ENCODE measurements around the gene CHFR.
"Not testable (repeated sequence)": the region's sequence is repeated elsewhere in the genome, so short reads cannot be mapped to it uniquely, and the experiment has no call there.

CHFR gene

GRCh38 chr12:132874175-132874574, 13.2 kb downstream of the CHFR start:
- no peak for DNase-seq

GRCh38 chr12:132873724-132874123, 13.7 kb downstream of the CHFR start:
- DNase-seq, result no peak

GRCh38 chr12:132872975-132873421, 14.4 kb downstream of the CHFR start:
- no peak for DNase-seq

- no peak for DNase-seq
These were observed 15.1 kb downstream of the CHFR start for GRCh38 chr12:132872073-132872855.

GRCh38 chr12:132869551-132869950, 17.9 kb downstream of the CHFR start:
- DNase-seq, result no peak

- DNase-seq, result no peak
These were observed 21.1 kb downstream of the CHFR start for GRCh38 chr12:132866251-132866828.

- DNase-seq, result no peak
These were observed 25.8 kb downstream of the CHFR start for GRCh38 chr12:132861558-132861957.

- DNase-seq, result no peak
These were observed 28.6 kb downstream of the CHFR start for GRCh38 chr12:132858718-132859266.

- not testable (repeated sequence) for DNase-seq
These were observed 30.4 kb downstream of the CHFR start for GRCh38 chr12:132857019-132857418.

GRCh38 chr12:132856581-132856980, 30.8 kb downstream of the CHFR start:
- DNase-seq, result no peak

- not testable (repeated sequence) for DNase-seq
These were observed 32.2 kb downstream of the CHFR start for GRCh38 chr12:132855211-132855610.

GRCh38 chr12:132853285-132854092, 33.9 kb downstream of the CHFR start:
- no peak for DNase-seq

- DNase-seq, result no peak
These were observed 34.9 kb downstream of the CHFR start for GRCh38 chr12:132852496-132852895.

GRCh38 chr12:132851465-132851864, 35.9 kb downstream of the CHFR start:
- DNase-seq, result no peak

- DNase-seq, result no peak
These were observed 37.1 kb downstream of the CHFR start for GRCh38 chr12:132850291-132850690.

GRCh38 chr12:132848521-132848920, 38.9 kb downstream of the CHFR start:
- DNase-seq, result no peak

GRCh38 chr12:132847363-132848356, 39.7 kb downstream of the CHFR start:
- DNase-seq, result no peak

- DNase-seq, result not testable (repeated sequence)
These were observed 42.7 kb downstream of the CHFR start for GRCh38 chr12:132844681-132845080.

- no peak for DNase-seq
These were observed 44.9 kb downstream of the CHFR start for GRCh38 chr12:132842449-132843045.

- DNase-seq, result no peak
These were observed 46.3 kb downstream of the CHFR start for GRCh38 chr12:132841151-132841550.

GRCh38 chr12:132840536-132840935, 46.9 kb downstream of the CHFR start:
- DNase-seq, result no peak
